AG08395 (cell line): ENCODE results near the gene ABCA8.

Experiments
- DNase-seq: peaks from one replicate; pipeline ENCODE4 v3.0.0; 2012; ENCODE audit warnings: mixed read lengths, low spot score

Gene ABCA8

DNA sequence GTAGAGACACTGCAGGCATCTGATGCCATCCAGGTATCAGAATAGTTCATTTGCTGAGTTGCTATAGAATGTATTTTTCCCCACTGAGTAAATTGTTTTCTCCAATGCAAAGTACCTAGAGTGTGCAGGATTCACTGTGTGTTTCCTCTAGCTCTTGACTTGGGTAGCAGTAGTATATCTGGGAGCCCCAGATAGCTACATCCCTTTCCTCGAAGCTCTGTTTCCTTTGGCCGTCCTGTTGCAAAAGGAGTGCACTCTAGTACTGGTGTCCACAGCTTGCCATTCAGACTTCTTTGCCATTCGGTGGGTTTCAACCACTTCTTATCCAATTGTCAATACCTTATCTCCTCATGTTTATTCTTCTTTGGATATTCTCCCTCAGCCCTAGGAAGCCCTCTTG is 12.8 kb downstream of the ABCA8 start:
- DNase-seq = no peak

DNA sequence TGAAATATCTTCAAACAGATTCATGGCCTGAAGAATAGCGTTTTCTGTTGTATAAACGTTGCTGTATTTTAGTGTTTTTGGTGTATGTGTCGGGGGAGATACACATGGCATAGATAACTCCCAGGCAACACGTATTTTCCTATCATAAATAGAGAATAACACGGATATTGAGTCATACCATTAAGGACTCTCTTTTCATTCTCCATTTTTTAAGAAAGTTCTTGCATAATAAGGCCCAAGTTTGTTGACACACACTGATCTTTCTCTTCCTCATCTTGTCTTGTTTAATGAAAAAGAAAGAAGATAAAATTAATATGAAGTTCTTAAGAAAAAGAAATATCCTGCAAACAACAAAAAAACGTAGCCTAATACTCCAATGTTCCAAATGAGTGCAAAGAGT is 13.4 kb downstream of the ABCA8 start:
- no peak for DNase-seq

DNA sequence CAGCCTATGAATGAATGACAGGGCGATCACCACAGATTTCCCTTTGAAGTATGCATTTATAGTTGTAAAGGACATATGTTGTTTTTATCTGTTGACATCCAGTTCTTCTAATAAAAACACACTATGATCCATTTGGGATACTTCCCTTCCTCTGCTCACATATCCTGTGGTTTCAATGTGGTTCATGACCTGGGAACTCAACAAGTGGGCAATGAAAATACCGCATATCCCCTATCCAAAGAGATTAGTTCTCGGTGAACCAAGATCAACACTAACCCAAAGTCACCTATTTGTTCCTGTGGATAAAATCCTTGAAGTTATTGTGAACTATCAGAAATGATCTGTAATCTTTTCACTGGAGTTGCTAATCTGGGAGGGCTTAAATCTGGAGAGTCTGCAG is 16.0 kb downstream of the ABCA8 start:
- no peak for DNase-seq

DNA sequence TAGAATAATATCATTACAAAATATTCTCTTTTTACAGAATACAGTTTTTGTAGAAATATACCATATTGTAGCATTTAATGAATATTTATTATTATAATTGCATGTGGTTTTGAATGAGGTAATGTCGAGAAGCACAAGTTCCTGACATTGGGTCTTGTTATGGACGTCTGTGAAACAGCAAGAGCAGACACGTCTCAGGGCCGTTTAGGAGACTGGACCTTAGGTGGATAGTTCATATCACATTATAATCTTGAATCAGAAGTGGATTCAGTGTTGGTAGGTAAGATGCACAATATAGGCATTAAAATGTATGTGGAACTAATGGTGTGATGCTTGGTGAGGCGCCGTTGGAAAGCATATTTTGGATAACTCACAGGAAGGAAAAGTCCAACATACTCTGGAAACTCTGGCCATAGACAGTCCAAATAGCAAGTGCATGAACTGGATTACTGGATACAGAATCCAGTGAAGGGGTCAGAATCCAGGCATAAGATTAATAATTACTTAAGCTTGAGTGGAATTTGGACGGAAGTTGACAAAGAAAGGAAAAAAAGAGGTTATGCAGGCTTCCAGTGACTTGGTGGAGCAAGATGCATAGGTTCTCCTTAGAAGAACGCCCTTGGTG is 17.2 kb downstream of the ABCA8 start:
- no peak for DNase-seq

DNA sequence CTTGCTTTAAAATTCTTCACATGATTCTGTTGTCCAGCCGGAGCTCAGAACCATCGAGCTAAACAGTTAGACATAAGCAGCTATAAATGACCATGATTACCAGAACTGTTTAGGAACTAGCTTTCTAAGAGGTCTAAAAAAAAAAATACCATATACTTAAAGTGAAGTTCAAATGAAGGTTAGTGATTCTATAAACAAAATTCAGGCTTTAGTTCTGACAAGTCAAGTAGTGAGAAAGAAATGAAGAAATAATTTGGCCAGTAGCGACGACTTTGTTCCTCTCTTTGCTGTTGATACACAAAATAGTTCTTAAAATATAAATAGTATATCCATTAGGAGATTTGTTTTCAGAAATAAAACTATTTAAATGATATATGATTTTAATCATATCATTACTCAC is 27.7 kb downstream of the ABCA8 start:
- DNase-seq = no peak

DNA sequence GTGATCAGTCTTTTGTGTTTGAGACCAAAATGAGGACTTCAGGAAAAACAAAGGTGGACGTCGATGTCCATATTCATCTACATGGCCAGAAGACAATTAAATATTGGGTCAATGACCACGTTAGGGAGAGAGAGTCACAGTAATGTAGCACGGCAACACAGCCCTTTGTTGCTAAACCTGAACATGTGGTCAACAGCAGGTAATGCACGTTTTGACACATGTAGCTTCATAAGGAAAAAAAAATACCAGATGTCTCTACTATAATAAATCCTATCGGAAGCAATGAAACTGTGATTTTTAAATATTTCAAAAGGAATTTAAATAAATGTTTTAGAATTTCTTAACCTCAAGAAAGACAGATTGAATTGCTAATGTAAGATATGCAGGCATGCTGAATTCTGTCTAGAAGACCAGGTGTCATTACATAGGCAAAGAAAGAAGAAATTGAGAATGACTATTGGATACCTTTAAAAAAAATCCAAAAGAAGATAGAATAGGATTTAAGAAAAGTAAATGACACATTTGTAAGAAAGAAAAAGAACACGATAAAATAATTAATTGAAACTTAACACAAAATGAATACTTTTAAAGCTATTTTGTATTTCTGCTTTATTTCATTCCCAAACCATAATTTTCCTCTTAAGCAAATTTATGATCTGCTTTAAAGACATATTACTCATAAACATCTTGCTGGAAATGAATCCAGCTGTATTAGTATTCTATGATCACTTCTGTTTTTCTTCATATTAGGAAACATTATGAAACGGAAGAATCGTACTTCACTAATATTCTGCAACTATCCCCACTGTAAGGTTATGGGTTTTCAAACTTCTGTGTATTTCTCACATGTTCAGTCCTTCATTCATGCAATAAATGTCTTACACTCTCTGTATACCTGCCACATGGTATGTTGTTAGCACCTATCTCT is 30.1 kb downstream of the ABCA8 start:
- DNase-seq = no peak

DNA sequence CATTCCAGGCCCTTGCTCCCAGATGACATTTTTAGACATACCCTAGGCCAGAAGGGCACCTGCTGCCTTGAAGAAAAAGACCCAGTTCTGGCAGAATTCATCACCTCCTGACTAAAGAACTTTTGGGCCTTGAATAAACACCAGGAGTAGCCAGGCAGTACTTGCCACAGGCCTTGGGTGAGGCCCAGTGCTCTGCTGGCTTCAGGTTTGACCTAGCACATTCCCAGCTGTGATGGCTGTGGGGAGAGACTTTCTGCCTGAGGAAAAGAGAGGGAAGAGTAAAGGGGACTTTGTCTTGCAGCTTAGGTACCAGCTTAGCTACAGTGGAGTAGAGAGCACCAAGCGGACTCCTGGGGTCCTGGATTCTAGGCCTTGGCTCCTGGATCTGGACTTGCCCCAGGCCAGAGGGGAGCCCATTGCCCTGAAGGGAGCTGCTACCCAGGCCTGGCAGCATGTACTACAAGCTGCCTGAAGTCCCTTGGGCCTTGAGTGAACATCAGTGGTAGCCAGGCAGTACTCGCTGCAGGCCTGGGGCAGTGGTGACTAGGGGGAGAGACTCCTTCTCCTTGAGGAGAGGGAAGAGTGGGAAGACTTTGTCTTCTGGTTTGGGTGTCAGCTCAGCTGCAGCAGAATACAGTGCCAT is 44.3 kb downstream of the ABCA8 start:
- no peak for DNase-seq

DNA sequence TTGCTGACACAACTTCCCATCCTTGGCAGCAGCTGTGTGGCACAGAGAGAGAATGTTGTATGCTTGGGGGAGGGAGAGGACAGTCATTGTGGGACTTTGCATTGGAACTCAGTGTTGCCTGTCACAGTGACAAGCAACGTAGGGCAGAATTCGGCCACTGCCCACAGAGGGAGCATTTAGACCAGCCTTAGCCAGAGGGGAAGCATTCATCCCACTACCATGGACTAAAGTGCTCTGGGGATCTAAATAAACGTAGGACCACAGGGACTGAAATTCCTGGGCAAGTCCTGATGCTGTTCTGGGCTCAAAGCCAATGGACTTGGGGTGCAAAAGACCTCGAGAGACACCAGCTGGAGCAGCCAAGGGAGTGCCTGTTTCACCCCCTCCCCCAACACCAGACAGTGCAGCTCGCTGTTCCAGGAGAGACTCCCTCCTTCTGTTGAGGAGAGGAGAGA is 44.9 kb downstream of the ABCA8 start:
- no peak for DNase-seq

DNA sequence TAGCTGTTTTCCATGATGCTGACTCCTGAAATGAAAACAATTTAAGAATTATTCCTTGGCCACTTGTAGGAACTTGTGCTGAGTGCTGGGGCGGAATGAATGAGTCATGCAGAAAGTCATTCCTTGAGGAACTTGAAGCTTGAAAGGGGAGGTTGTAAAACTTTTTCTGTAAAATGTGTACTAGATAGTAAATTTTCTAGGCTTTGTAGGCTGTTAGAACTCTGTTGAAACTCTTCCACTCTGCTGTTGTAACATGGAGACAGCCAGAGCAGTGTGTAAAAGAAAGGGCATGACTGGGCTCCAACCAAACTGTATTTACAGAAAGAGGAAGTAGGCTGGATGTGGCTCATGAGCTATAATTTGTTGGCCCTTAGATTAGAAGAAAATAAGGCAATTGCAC is 46.1 kb downstream of the ABCA8 start:
- DNase-seq = peak; percentile 83

DNA sequence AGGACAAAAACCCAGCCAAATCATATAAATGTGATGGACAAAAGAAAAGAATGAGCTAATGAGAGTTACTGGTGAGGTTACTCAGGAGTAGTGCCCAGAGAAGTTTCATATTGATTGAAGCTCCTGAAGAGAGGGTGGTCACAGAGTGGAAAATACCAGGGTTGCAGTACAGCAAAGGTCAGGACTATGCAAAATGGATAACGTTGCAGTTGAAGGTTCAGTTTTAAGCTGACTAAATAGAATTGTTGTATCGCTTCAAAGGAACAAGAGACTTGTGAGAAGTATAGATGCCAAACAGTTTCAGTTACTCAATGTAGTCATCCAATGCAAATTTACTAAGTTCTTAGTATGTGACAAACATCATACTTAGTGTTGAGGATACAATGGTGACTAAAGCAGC is 47.1 kb downstream of the ABCA8 start:
- no peak for DNase-seq

DNA sequence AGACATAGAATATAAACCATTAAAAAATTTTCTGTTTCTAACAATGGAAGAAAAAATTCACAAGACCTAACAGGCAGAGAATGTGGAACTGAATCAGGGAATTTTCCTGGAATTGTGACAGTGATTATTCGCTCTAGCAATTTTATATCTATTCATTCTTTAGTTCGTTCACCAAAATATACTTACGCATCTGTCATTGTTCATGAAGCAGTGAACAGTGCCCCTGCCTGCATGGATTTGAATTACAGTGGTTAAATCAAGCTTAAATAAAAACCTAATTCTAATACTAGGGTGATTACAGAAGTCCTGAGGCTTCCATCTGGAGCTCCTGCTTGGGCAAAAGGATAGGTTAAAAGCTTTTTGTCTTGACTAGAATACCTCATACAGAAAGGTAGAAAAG is 48.6 kb downstream of the ABCA8 start:
- DNase-seq = no peak

DNA sequence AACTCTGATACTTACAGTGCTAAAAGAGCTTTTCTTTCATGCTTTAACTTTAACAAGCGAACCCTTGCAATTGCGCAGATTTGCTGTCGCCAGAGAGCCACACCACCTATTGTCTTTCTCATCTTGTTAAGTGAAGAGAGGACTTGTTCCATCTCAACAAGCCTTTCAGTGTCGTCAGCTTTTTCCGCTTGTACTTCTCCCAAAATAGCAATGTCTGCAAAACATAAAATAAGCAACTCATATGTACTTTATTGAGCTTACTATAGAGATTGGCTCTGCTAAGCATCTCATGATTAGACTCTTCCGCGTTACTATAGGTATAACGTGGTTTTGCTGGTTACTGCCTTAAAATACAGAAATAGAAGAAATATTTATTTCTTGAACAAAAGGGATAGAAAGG is 51.9 kb downstream of the ABCA8 start:
- no peak for DNase-seq

DNA sequence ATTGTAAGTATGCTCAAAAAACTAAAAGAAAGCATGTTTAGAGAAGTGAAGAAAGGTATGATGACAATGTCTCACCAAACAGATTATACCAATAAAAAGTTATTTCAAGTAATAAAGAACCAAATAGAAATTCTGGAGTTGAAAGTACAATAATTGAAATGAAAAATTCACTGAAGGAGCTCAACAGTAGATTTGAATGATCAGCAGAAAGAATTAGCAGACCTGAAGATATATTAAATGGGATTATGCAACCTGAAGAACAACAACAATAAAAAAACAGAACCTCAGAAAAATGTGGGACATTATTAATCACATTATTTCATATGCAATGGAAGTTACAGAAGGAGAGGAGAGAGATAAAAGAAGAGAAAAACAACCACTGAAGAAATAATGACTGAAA is 57.6 kb downstream of the ABCA8 start:
- DNase-seq = no peak

DNA sequence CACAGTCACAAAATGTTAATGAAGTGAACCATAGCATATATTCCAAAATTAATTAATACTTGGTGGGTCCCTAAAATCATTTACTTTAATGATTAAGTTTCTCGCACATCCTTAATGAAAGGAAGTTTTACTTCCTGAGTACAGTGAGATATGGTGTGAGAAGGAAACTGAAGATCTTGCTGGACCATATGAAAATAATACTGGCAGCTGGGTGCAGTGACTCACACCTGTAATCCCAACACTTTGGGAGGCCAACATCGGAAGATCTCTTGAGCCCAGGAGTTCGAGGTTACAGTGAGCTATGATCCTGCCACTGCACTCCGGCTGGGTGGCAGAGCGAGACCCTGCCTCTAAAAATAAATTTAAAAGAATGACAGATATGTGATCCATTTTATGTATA is 62.5 kb downstream of the ABCA8 start:
- DNase-seq = no peak

DNA sequence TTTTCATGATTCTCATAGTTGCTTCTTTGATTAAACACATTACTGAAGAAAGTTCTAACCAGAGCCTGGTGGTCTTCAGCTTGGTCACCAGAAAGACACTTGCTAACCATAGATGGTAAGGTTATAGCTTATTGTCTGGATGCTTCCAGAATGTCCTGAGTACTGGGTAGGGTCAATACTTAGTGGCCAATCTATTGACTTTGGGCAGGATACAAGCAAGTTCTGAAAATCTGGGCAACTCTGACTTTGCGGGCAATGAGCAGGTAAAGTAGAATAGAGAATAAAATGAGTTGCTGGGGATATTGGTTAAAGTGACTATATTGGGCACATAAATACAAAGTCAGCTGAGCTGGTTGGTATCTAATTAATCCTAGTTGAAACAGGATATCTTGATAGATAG is 63.0 kb downstream of the ABCA8 start:
- DNase-seq = no peak

DNA sequence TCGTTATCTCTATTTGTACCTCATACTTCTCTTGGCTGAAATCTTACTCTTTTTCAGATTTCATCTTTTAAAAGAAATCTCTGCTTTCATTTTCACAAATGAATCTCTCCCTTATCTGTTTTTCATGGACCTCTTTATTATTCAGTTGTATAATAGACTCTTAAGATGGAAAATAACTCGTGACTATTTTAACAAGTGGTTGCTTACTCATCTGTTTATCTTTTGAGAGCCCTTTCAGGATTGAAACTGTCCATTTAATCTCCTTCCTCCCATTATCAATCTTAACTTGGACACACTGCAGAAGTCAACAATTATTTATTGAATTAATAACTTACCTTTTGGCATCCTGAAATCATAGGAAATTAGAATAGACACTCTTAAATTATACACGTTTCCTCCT is 68.8 kb downstream of the ABCA8 start:
- DNase-seq = no peak

DNA sequence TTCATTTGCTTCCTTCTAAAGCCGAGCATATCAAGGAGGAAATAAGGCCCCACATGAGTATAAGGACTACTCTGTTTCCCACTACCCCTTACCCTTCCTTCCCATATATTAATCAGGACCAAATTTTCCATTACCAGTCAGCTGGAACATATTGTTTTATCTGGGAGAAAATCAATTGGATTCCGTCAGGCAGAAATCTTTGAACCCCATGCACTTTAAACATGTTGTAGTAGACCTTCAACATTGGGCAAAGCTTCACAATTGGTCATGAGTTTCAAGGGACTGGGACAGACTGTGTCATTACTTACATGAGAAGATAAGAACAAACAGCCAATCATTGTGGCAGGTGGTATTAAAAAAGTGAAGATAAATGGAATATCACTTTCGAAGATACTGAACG is 70.3 kb downstream of the ABCA8 start:
- DNase-seq = no peak

DNA sequence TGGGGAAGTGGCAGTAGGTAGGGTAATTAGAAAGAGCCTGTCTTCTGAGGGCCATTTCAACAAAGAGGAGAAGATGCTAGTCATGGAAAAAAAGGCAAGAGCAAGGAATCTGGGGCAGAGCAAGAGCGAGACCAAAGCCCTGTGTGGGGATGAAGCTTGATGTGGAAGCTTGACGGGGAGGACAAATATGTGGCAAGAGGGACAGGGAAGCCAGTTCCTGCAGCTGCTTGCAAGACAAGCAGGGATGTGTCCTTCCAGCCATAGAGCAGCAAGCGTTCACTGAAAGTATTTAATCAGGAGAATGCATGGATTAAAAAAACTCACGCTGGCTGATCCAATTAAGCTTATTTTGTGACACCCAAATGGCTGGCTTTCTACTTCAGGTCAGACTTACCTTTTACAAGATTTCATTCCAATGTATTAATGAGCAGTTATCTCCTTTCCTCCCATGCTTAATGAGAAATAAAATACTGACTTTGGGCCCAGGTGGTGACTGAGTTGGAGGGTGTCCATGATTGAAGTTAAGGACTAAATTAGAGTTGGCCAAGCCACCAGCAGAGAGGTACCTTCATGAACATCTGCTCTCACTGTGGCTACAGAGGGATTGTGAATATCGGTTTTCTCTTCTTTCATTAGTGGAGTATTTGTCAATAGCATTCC is 76.8 kb downstream of the ABCA8 start:
- no peak for DNase-seq

DNA sequence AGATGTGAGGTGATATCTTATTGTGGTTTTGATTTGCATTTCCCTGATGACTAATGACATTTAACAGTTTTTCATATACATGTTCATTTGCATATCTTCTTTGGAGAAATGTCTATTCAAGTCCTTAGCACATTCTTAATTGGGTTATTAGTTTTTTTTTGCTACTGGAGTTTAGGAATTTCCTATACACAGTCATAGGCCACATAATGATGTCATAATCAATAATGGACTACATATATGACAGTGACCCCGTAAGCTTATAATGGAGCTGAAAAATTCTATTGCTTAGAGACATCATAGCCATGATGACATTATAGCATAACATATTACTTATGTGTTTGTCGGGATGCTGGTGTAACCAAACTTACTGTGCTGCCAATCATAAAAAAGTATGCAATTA is 83.7 kb downstream of the ABCA8 start:
- no peak for DNase-seq

DNA sequence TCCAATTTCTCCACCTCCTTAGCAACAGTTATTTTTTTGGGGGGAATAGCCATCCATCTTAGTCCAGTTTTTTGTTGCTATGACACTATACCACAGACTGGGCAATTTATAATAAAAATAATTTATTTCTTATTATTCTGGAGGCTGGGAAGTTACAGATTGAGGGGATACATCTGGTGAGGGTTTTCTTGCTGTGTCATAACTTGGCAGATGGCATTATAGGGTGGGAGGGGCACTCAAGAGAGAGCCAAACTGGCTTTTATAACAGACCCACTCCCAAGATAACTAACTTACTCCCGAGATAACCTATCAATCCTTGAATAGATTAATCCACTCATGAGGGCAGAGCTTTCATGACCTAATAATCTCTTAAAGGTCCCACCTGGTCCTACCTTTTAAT is 84.2 kb downstream of the ABCA8 start:
- no peak for DNase-seq

DNA sequence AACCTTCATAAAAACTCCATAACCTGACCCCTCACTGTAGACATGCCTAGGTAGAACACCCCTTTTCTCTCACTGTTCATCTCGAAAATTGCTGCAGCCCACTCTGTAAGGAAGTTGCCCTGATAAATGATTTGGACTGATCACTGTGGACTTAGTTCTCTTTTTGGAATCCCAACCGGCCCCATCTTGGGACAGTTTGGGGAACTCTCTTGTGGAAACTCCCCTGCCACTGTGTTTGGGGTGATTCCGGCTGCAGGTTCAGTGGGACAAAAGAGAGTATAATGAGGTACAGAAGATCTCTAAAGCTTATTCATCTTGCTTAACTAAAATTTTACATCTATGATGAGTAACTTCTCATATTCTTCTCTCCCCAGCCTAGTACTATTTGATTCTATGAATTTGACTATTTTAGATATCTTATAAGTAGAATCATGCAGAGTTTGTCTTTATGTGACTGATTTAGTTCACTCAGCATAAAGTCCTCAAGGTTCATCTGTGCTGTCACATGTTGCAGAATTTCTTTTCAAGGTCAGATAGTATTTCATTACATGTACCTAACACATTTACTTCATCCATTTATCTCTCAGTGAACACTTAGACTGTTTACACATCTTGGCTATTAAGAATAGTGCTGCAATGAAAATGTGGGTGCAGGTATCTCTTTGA is 84.9 kb downstream of the ABCA8 start:
- DNase-seq = no peak

DNA sequence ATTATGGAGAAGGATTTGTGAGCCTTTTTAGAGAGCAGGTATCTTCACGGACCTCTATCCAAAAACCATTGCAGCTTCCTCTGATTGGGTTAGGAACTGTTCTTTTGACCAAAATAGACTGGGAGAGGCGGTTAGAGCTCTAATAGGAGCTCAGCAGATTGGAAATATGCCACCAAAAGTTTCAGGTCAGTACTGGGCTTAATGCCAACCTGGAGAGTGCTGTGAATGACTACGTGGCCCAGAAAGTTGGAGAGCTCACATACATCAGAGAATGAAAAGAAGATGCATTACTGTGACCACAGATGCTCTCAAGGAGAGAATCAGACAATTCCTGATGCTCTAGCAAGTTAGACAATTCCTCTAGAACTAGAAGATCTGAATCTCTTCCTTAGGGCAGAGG is 86.5 kb downstream of the ABCA8 start:
- no peak for DNase-seq
